ENCODE measurements around the gene POU2F2.

POU2F2 gene

GRCh38 chr19:42132030-42132628, at the start of gene POU2F2:
TSS of gene POU2F2 (minus strand) at chr19:42132446. CDS start at chr19:42132411, 35 bp downstream.
- Histone ChIP-seq H4K20me1 (ENCODE audit: insufficient read depth) (no peaks in the 10 kb centered on the region), H2AFZ (ENCODE audit: low read depth) (peak within 1 kb of the TSS; percentile 44; the same call in 1 of the 2 replicates), H3K36me3 (ENCODE audit: insufficient read depth) (no peaks in the 10 kb centered on the region), H3K4me1 (ENCODE audit: low read depth, poor library complexity, severe bottlenecking) (peaks cover 12% of the 10 kb centered on the region), H3K79me2 (ENCODE audit: insufficient read depth, low read depth) (no peaks in the 10 kb centered on the region), H3K9ac (no peak within 1 kb of the TSS), H3K27ac (no peak within 1 kb of the TSS), H3K27me3 (ENCODE audit: insufficient read depth, low read depth) (peaks cover 75% of the 10 kb centered on the region), H3K4me2 (peak within 1 kb of the TSS; percentile 74), H3K4me3 (IDR thresholded peaks at IDR 0.05; ENCODE audit: insufficient read depth, low read depth, low read length) (no peak within 1 kb of the TSS)
- TF ChIP-seq CTCF (conservative IDR thresholded peaks at IDR 0.05; ENCODE audit: low read depth, low read length) = no peak

GRCh38 chr19:42178791-42179674, 46.8 kb upstream of the POU2F2 start:
- Histone ChIP-seq H3K4me3 (IDR thresholded peaks at IDR 0.05; ENCODE audit: insufficient read depth, low read depth, low read length) (no peak overlapping the region), H3K27me3 (ENCODE audit: insufficient read depth, low read depth) (peaks cover 83% of the 10 kb centered on the region), H3K4me1 (ENCODE audit: low read depth, poor library complexity, severe bottlenecking) (no peaks in the 10 kb centered on the region), H3K27ac (no peak overlapping the region), H4K20me1 (ENCODE audit: insufficient read depth) (no peaks in the 10 kb centered on the region), H3K36me3 (ENCODE audit: insufficient read depth) (no peaks in the 10 kb centered on the region), H3K9ac (no peak overlapping the region), H2AFZ (ENCODE audit: low read depth) (no peak overlapping the region), H3K79me2 (ENCODE audit: insufficient read depth, low read depth) (no peaks in the 10 kb centered on the region), H3K4me2 (no peak overlapping the region)
- TF ChIP-seq CTCF (conservative IDR thresholded peaks at IDR 0.05; ENCODE audit: low read depth, low read length) = peak; percentile 48

- Histone ChIP-seq H3K9ac (no peak overlapping the region), H3K27me3 (ENCODE audit: insufficient read depth, low read depth) (peaks cover 84% of the 10 kb centered on the region), H4K20me1 (ENCODE audit: insufficient read depth) (no peaks in the 10 kb centered on the region), H3K4me2 (no peak overlapping the region), H2AFZ (ENCODE audit: low read depth) (no peak overlapping the region), H3K36me3 (ENCODE audit: insufficient read depth) (no peaks in the 10 kb centered on the region), H3K4me1 (ENCODE audit: low read depth, poor library complexity, severe bottlenecking) (no peaks in the 10 kb centered on the region), H3K4me3 (IDR thresholded peaks at IDR 0.05; ENCODE audit: insufficient read depth, low read depth, low read length) (no peak overlapping the region), H3K79me2 (ENCODE audit: insufficient read depth, low read depth) (no peaks in the 10 kb centered on the region), H3K27ac (no peak overlapping the region)
- no peak for TF ChIP-seq CTCF (conservative IDR thresholded peaks at IDR 0.05; ENCODE audit: low read depth, low read length)
Observed at GRCh38 chr19:42177686-42178019, 45.4 kb upstream of the POU2F2 start.

GRCh38 chr19:42176990-42177685, 44.9 kb upstream of the POU2F2 start:
- no peak overlapping the region for H3K27ac ChIP-seq
- H3K79me2 ChIP-seq (ENCODE audit: insufficient read depth, low read depth) = no peaks in the 10 kb centered on the region
- H3K4me2 ChIP-seq = no peak overlapping the region
- no peak overlapping the region for H2AFZ ChIP-seq (ENCODE audit: low read depth)
- H3K36me3 ChIP-seq (ENCODE audit: insufficient read depth) = no peaks in the 10 kb centered on the region
- no peak for TF ChIP-seq CTCF (conservative IDR thresholded peaks at IDR 0.05; ENCODE audit: low read depth, low read length)
- no peak overlapping the region for H3K9ac ChIP-seq
- H3K4me3 ChIP-seq (IDR thresholded peaks at IDR 0.05; ENCODE audit: insufficient read depth, low read depth, low read length) = no peak overlapping the region
- H3K27me3 ChIP-seq (ENCODE audit: insufficient read depth, low read depth) = peaks cover 84% of the 10 kb centered on the region
- no peaks in the 10 kb centered on the region for H4K20me1 ChIP-seq (ENCODE audit: insufficient read depth)
- H3K4me1 ChIP-seq (ENCODE audit: low read depth, poor library complexity, severe bottlenecking) = no peaks in the 10 kb centered on the region

Measured in KMS-11 (cell line).